ENCODE measurements around the gene CDH6.

GRCh38 chr5:31303688-31304087, 110.2 kb downstream of the CDH6 start:
- TF ChIP-seq POLR2AphosphoS5 (IDR thresholded peaks at IDR 0.05; ENCODE audit: borderline replicate concordance, low read depth, low read length) (no peak), EZH2 (IDR thresholded peaks at IDR 0.05) (no peak), FOXP2 (optimal IDR thresholded peaks at IDR 0.05; ENCODE audit: control extremely low read depth, extremely low read length, insufficient read depth) (no peak)

Data from SK-N-MC (cell line).